ENCODE measurements around the gene PXDN.
A peak's percentile ranks its signal among the peaks of the same experiment; 100 is the strongest.

The PXDN gene

DNA sequence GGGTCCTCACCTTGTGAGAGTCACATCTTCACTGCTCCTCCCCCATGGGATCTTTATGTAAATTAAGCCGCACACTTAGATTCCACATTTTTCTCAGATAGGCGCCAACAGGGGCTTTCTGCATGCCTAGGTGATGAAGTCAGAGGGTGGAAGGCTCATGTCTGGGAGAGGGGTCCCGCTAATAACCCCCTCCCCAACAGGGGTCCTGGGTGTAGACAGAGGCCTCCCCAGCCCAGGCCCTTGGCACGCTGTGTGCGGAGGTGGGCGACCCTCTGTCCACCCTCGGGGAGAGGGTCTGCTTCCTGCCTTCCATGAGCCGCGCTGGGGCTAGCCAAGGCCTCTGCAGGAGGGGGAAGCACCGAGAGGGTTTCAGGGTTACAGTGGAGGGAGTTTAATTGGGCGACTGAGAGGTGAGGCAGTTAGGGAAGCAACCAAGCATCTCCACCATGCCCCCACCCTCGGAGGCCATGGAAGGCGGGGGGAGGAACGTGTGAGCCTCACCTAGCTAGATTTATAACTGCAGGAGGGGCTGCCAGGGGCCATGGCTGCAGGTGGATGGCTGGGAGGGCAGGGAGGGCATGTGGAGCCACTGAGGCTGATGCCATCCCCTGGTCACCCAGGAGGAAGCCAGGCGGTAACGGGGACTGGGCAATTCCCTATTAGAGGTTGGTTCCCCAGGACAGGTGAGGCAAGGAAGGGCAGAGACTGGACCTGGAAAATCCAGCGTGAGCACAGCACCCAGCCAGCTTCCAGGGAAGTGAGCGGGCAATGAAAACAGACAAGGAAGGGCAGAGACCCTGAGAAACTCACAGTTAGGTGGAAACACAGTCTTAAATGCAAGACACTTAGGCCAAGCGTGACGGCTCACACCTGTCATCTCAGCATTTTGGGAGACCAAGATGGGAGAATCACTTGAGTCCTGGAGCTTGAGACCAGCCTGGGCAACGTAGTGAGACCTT, 7.7 kb upstream of the PXDN start:
- no peak for DNase-seq (ENCODE audit: low read depth)
- TF ChIP-seq, protein P1, sequence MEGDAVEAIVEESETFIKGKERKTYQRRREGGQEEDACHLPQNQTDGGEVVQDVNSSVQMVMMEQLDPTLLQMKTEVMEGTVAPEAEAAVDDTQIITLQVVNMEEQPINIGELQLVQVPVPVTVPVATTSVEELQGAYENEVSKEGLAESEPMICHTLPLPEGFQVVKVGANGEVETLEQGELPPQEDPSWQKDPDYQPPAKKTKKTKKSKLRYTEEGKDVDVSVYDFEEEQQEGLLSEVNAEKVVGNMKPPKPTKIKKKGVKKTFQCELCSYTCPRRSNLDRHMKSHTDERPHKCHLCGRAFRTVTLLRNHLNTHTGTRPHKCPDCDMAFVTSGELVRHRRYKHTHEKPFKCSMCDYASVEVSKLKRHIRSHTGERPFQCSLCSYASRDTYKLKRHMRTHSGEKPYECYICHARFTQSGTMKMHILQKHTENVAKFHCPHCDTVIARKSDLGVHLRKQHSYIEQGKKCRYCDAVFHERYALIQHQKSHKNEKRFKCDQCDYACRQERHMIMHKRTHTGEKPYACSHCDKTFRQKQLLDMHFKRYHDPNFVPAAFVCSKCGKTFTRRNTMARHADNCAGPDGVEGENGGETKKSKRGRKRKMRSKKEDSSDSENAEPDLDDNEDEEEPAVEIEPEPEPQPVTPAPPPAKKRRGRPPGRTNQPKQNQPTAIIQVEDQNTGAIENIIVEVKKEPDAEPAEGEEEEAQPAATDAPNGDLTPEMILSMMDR (IDR thresholded peaks at IDR 0.05; ENCODE audit: low read length, missing control alignments), result no peak

DNA sequence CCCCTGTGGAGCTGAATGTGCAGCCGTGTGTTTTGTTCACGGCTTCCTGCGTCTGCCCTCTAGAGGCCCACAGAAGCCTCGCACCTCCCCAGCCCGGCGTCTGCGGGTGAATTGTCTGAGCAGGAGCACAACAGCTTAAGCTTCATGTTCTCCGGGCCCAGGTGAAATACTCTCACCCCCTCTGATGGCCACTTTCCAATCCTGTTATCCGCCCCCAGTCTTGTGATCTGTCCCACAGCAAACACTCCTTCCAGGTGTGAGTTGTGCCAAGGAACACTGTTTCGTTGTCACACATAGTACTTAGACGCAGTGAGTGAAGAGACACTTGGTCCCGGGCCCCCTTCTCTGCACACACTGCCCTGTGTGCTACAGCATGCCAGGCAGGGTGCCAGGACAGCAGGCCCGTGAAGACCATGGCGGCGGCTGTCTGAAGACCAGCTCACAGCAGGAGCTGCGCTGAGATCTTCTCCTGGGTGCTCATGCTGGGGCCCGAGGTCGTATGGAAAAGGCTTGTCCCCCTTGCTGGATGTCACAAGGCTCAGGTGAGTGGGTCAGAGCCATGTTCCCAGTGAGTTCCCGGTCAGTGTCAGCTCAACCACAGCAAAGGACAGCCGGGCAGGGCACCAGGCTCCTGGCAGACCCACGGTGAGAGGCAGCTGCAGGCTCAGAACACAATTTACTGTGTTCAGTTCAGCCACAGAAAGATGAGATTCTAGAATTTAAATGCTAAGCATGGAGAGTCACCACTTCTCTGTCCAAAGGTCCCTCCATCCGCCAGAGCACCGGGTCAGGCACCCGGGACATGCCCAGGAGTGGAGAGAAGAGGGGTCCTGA, 6.8 kb upstream of the PXDN start:
- TF ChIP-seq, protein P1 (IDR thresholded peaks at IDR 0.05; ENCODE audit: low read length, missing control alignments), result peak; percentile 96
- H3K4me3 ChIP-seq (replicated peaks; ENCODE audit: low read depth, low read length), result no peak overlapping the region
- peak; percentile 89 for DNase-seq (ENCODE audit: low read depth)

More for the DNA sequence above, 7.7 kb upstream of the PXDN start:
- H3K4me3 ChIP-seq (replicated peaks; ENCODE audit: low read depth, low read length), result no peak overlapping the region

DNA sequence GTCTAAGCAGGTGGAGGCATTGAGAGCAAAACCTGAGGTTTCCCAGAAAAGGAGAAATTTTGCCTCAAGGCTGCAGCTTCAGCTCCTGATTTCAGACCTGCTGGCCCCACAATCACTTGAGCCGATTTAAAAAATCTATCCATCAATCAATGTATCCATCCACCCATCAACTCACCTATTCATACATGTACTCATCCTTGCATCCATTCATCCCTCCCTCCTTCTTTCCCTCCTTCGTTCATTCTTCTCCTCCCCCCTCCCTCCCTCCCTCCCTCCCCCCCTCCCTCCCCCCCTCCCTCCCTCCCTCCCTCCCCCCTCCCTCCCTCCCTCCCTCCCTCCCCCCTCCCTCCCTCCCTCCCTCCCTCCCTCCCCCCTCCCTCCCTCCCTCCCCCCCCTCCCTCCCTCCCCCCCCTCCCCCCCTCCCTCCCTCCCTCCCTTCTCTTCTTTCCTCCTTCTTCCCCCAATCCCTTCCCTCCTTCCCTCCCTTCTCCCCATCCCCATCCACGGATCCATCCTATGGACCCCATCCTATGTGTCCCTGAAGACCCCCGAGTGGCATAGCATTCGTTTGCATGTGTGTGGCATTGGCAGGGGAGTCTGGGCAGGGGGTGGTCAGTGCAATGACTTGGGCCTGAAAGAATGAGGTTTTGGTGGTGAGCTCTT, 6.1 kb upstream of the PXDN start:
- DNase-seq (ENCODE audit: low read depth), result no peak
- TF ChIP-seq, protein P1 (IDR thresholded peaks at IDR 0.05; ENCODE audit: low read length, missing control alignments), result no peak
- H3K4me3 ChIP-seq (replicated peaks; ENCODE audit: low read depth, low read length), result no peak overlapping the region

DNA sequence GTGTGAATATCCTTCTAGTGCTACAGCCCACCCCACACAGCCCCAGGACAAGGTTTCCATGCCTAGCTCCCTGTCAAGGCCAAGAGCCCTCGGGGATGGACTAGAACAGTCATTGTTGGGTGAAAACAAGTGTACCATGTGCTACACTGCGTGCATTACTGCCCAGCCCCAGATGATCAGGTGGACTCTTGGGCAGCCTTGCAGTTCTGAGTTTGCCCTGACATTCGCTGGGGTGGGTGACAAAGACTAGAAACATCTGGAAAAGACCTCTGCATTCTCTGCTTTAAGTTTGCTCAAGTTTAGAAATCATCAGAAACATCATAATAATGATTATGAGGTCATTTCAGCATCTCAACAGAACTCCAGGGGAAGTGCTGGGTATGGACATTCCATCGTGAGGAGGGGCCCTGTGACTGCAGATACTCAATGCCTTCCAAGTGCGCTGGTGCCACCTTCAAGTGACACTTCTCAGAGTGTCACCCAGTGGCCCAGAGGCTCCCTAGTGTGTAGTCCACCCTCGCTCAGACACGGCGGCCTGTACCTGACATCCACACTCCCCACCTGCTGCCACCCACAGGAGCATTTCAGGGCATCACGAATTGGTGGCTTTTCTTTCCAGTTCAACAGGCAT, 5.3 kb upstream of the PXDN start:
- DNase-seq (ENCODE audit: low read depth), result no peak
- TF ChIP-seq, protein P1 (IDR thresholded peaks at IDR 0.05; ENCODE audit: low read length, missing control alignments), result no peak

DNA sequence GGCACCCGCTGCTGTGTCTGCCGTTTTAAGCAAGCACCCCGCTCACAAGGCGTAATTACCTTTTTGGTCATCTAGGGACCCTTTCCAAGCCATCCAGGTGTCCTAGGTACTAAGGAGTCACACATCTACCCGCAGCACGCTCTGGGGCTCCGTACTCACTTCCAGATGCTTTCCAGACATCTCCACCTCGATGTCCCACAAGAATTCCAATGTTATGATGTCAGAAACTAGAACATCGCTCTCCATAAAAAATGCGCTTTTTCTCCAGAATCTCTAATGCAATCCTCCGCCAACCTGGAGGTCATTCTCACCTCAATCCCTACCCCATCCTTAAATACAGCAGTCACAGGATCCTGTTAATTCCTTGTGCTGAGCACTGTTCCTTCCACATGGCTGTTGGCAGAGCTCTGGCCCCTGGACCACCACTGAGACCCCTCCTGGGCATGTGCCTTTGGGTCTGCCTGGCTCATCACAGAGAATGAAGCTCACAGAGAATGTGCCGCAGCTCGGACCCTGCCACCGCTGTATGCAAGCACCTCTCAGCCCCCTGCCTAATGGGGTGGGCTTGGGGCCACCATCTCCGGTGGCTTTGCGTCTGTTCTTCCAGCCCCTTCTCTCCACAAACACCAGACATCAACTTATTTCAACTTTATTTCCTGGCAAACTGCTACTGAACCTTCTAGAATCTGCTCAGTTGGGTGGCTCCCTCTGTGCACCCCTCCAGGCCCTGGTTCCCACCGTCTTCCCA, 4.6 kb upstream of the PXDN start:
- no peak overlapping the region for H3K4me3 ChIP-seq (replicated peaks; ENCODE audit: low read depth, low read length)
- TF ChIP-seq, protein P1 (IDR thresholded peaks at IDR 0.05; ENCODE audit: low read length, missing control alignments), result no peak
- no peak for DNase-seq (ENCODE audit: low read depth)

More for the DNA sequence above, 5.3 kb upstream of the PXDN start:
- no peak overlapping the region for H3K4me3 ChIP-seq (replicated peaks; ENCODE audit: low read depth, low read length)
